Esophagus muscularis mucosa (tissue), 4 donors: ENCODE data around the gene NXN. TPM values are rescaled to one million over a fixed set of nuclear protein-coding genes. Genes with fewer than 3 reads are reported as not detected.

Experiments
- DNase-seq: peaks from one replicate; pipeline ENCODE4 v3.0.0-alpha.2; 2017; ENCODE audit errors: extremely low spot score
- H3K27ac ChIP-seq, 4 donors: fragments of 200-600 bp; sonication (generic); replicated peaks in 1 of 4; 1 replicate in 3 of 4; 2 replicates in 1 of 4; pipeline ENCODE4 v1.5.1; 2016 to 2019; ENCODE audit warnings: mild to moderate bottlenecking in 1 of 4
- H3K27me3 ChIP-seq, 4 donors: fragments of 200-600 bp; sonication (generic); one replicate each; pipeline versions ENCODE4 v1.5.1 to v1.6.0; 2016 to 2019
- H3K36me3 ChIP-seq, 4 donors: fragments of 200-600 bp; sonication (generic); one replicate each; pipeline ENCODE4 v1.5.1; 2016 to 2019
- H3K4me1 ChIP-seq, 4 donors: fragments of 200-600 bp; sonication (generic); one replicate each; pipeline ENCODE4 v1.5.1; 2016 to 2019
- H3K4me3 ChIP-seq, 4 donors: fragments of 200-600 bp; sonication (generic); 1 replicate in 2 of 4; 2 replicates in 2 of 4; pipeline ENCODE4 v1.5.1; 2016 to 2019; ENCODE audit warnings: mild to moderate bottlenecking in 4 of 4, moderate library complexity in 1 of 4
- H3K9me3 ChIP-seq, 4 donors: fragments of 200-600 bp; sonication (generic); 1 replicate in 3 of 4; 2 replicates in 1 of 4; pipeline ENCODE4 v1.5.1; 2016 to 2019
- CTCF ChIP-seq, 3 experiments: fragments of 200-600 bp in 2 of 3; fragments of 450-650 bp in 1 of 3; sonication (generic) in 2 of 3; IDR thresholded peaks; one replicate each; pipeline ENCODE4 v1.5.1; 2017 to 2019; ENCODE audit warnings: antibody characterized with exemption in 3 of 3, mild to moderate bottlenecking in 2 of 3, moderate library complexity in 1 of 3
- EP300 ChIP-seq: sonication (generic); formaldehyde crosslinking; IDR thresholded peaks from one replicate; pipeline ENCODE4 v1.6.1; 2017; ENCODE audit warnings: antibody characterized with exemption
- POLR2A ChIP-seq: fragments of 450-650 bp; IDR thresholded peaks from one replicate; pipeline ENCODE4 v1.6.1; 2017; ENCODE audit warnings: antibody characterized with exemption, moderate library complexity, mild to moderate bottlenecking, low read depth
- POLR2AphosphoS5 ChIP-seq, 2 donors: sonication (generic); formaldehyde crosslinking; IDR thresholded peaks; one replicate each; pipeline ENCODE4 v1.6.1; 2017; ENCODE audit warnings: antibody characterized with exemption in 2 of 2
- WGBS: methylation state at CpG from one replicate; pipeline ENCODE4 v1.1.5; 2018; 5-methylcytosine and 5-hydroxymethylcytosine counted together
- intact Hi-C: fragments of 100-400 bp; cut with DNase I; formaldehyde crosslinking; loops from one replicate; pipeline ENCODE4 v1.15.1; 2023
- total RNA-seq, 4 donors: library from RNA; depleted of rRNA; stranded (reverse); fragments of >200 nt; gene quantifications; one replicate each; pipeline versions ENCODE4 v1.1.0 to v1.2.1, GENCODE V29; 2016

Gene NXN
- total RNA-seq, 4 donors from 2014 or later, result 37.0 to 65.6 (median 49.8) TPM

GRCh38 chr17:1024076-1024475, 44.5 kb upstream of the NXN start:
- H3K9me3 ChIP-seq, result no peaks in the 10 kb centered on the region
- 94% methylated on average over 20 of the region's 27 CpGs for WGBS
- H3K27ac ChIP-seq, result peak overlapping the region in 1 of 4 donors; percentile 7
- TF ChIP-seq POLR2A (no peak), POLR2AphosphoS5 (IDR thresholded peaks at IDR 0.05) (no peak), CTCF (IDR thresholded peaks at IDR 0.05) (no peak), EP300 (no peak)
- no peaks in the 10 kb centered on the region for H3K27me3 ChIP-seq
- intact Hi-C loops, result no loop called here
- peaks cover 68 to 89% (median 81%) of the 10 kb centered on the region in 4 donors for H3K4me1 ChIP-seq
- H3K4me3 ChIP-seq, result no peak overlapping the region
- DNase-seq, result no peak
- peaks cover 0 to 32% (median 15%) of the 10 kb centered on the region in 4 donors for H3K36me3 ChIP-seq

- intact Hi-C loops, result no loop called here
- peaks cover 68 to 82% (median 78%) of the 10 kb centered on the region in 4 donors for H3K4me1 ChIP-seq
- TF ChIP-seq EP300, result no peak
- TF ChIP-seq CTCF (IDR thresholded peaks at IDR 0.05), result no peak
- no peak for TF ChIP-seq POLR2AphosphoS5 (IDR thresholded peaks at IDR 0.05)
- no peak for TF ChIP-seq POLR2A
- H3K4me3 ChIP-seq, result no peak overlapping the region
- peak overlapping the region; percentile 35 to 73 (median 60) for H3K27ac ChIP-seq
- WGBS, result 84% methylated on average over 23 of the region's 32 CpGs
- no peak for DNase-seq
- no peaks in the 10 kb centered on the region for H3K27me3 ChIP-seq
- no peaks in the 10 kb centered on the region for H3K9me3 ChIP-seq
- H3K36me3 ChIP-seq, result peaks cover 0 to 34% (median 12%) of the 10 kb centered on the region in 4 donors
These were observed 42.9 kb upstream of the NXN start for GRCh38 chr17:1022278-1023024.

- Histone ChIP-seq H3K4me3 (no peak overlapping the region), H3K27ac (peak overlapping the region; percentile 69 to 87 (median 82)), H3K4me1 (peaks cover 55 to 68% (median 65%) of the 10 kb centered on the region in 4 donors), H3K36me3 (peaks cover 0 to 24% (median 13%) of the 10 kb centered on the region in 4 donors), H3K27me3 (no peaks in the 10 kb centered on the region), H3K9me3 (no peaks in the 10 kb centered on the region)
- TF ChIP-seq EP300 (no peak), POLR2A (no peak), POLR2AphosphoS5 (IDR thresholded peaks at IDR 0.05) (no peak), CTCF (IDR thresholded peaks at IDR 0.05) (no peak)
- no peak for DNase-seq
- intact Hi-C loops, result no loop called here
- WGBS, result 90% methylated on average over 12 of the region's 17 CpGs
These were observed 41.6 kb upstream of the NXN start for GRCh38 chr17:1021147-1021546.

DNA sequence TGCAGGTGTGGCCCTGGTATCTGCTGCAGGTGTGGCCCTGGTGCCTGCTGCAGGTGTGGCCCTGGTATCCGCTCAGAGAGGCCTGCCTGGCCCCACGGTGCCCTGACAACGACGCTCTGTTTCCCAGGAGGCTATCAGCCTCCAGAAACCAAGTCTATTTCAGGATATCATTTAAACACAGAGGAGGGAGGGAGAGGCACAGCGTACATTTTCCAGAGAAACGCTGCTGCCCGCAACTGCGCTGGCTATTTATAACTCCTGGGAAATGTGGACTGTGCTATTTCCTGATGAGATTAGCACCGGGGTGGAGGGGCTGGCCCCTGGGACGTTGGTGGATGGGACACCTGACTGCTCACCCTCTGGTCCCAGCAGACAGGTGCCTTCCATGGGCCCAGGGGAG, 39.9 kb upstream of the NXN start:
- DNase-seq, result no peak
- H3K36me3 ChIP-seq, result peaks cover 0 to 16% (median 11%) of the 10 kb centered on the region in 4 donors
- no peaks in the 10 kb centered on the region for H3K9me3 ChIP-seq
- no peaks in the 10 kb centered on the region for H3K27me3 ChIP-seq
- WGBS, result 42% methylated on average over 6 of the region's 10 CpGs
- intact Hi-C loops, result no loop called here
- H3K27ac ChIP-seq, result peak overlapping the region; percentile 69 to 87 (median 82)
- TF ChIP-seq POLR2AphosphoS5 (IDR thresholded peaks at IDR 0.05), result peak; percentile 25 to 56
- TF ChIP-seq CTCF (IDR thresholded peaks at IDR 0.05), result no peak
- no peak for TF ChIP-seq POLR2A
- no peak for TF ChIP-seq EP300
- peaks cover 50 to 58% (median 55%) of the 10 kb centered on the region in 4 donors for H3K4me1 ChIP-seq
- no peak overlapping the region for H3K4me3 ChIP-seq
